ENCODE data around the gene VPS13D. TPM values are rescaled to one million over a fixed set of nuclear protein-coding genes. Genes with fewer than 3 reads are reported as not detected.

The VPS13D gene
- total RNA-seq, 1 donor from 2014 or later, result 88.9 TPM

GRCh38 chr1:12359359-12360133 lies 129.7 kb downstream of the VPS13D start:
- H3K4me1 ChIP-seq, result peaks cover 33% of the 10 kb centered on the region
- intact Hi-C loops (cut with DNase I), result no loop called here

GRCh38 chr1:12368646-12369045 lies 138.8 kb downstream of the VPS13D start:
- Histone ChIP-seq H3K27me3 (no peaks in the 10 kb centered on the region), H3K4me3 (no peak overlapping the region), H3K9me3 (no peaks in the 10 kb centered on the region), H3K27ac (no peak overlapping the region), H3K4me1 (no peaks in the 10 kb centered on the region), H3K36me3 (peaks cover 0 to 27% of the 10 kb centered on the region in 2 donors)
- intact Hi-C loops (cut with DNase I), result no loop called here
- TF ChIP-seq CTCF (IDR thresholded peaks at IDR 0.05) (no peak), POLR2AphosphoS5 (IDR thresholded peaks at IDR 0.05; ENCODE audit: insufficient read depth in 1 of 2, low read depth in 1 of 2) (no peak), POLR2A (IDR thresholded peaks at IDR 0.05) (no peak)
- no peak for DNase-seq (ENCODE audit: extremely low spot score in 2 of 2)

More at GRCh38 chr1:12359359-12360133, 129.7 kb downstream of the VPS13D start:
- Histone ChIP-seq H3K36me3 (peaks cover 7 to 53% of the 10 kb centered on the region in 2 donors), H3K27me3 (no peaks in the 10 kb centered on the region), H3K9me3 (no peaks in the 10 kb centered on the region), H3K27ac (no peak overlapping the region), H3K4me3 (no peak overlapping the region)
- peak in 1 of 2 donors; percentile 36 for TF ChIP-seq POLR2AphosphoS5 (IDR thresholded peaks at IDR 0.05; ENCODE audit: insufficient read depth in 1 of 2, low read depth in 1 of 2)
- no peak for TF ChIP-seq POLR2A (IDR thresholded peaks at IDR 0.05)
- TF ChIP-seq CTCF (IDR thresholded peaks at IDR 0.05), result no peak
- no peak for DNase-seq (ENCODE audit: extremely low spot score in 2 of 2)

DNA sequence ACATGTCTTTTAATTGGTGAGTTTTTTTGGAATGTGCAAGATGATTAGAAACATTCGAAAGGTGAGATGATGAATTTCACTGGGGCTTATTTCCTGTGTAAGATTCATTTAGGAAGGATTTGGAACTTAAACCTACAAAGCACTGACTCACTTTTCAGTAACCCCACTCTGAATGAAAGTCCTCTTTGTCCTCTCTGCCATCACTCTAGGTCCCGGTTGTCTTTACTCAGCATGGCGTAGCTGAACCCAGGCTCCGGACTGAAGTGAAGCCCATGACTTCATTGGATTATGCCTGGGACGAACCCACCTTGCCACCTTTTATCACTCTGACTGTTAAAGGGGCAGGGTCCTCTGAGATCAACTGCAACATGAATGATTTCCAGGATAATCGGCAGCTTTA lies 139.4 kb downstream of the VPS13D start:
- H3K36me3 ChIP-seq, result peaks cover 0 to 22% of the 10 kb centered on the region in 2 donors
- TF ChIP-seq CTCF (IDR thresholded peaks at IDR 0.05), result no peak
- no peak for TF ChIP-seq POLR2AphosphoS5 (IDR thresholded peaks at IDR 0.05; ENCODE audit: insufficient read depth in 1 of 2, low read depth in 1 of 2)
- TF ChIP-seq POLR2A (IDR thresholded peaks at IDR 0.05), result no peak
- no peaks in the 10 kb centered on the region for H3K9me3 ChIP-seq
- H3K27me3 ChIP-seq, result no peaks in the 10 kb centered on the region
- H3K4me1 ChIP-seq, result no peaks in the 10 kb centered on the region
- DNase-seq (ENCODE audit: extremely low spot score in 2 of 2), result peak in 1 of 2 donors; percentile 8
- no peak overlapping the region for H3K4me3 ChIP-seq
- intact Hi-C loops (cut with DNase I), result no loop called here
- H3K27ac ChIP-seq, result no peak overlapping the region

- Histone ChIP-seq H3K27me3 (no peaks in the 10 kb centered on the region), H3K4me1 (no peaks in the 10 kb centered on the region), H3K36me3 (peaks cover 0 to 29% of the 10 kb centered on the region in 2 donors), H3K4me3 (no peak overlapping the region), H3K9me3 (no peaks in the 10 kb centered on the region), H3K27ac (peak overlapping the region; percentile 24)
- DNase-seq (ENCODE audit: extremely low spot score in 2 of 2), result no peak
- intact Hi-C loops (cut with DNase I), result no loop called here
- TF ChIP-seq POLR2AphosphoS5 (IDR thresholded peaks at IDR 0.05; ENCODE audit: insufficient read depth in 1 of 2, low read depth in 1 of 2) (no peak), POLR2A (IDR thresholded peaks at IDR 0.05) (no peak), CTCF (IDR thresholded peaks at IDR 0.05) (no peak)
Measured at GRCh38 chr1:12370333-12370975, 140.6 kb downstream of the VPS13D start.

GRCh38 chr1:12371053-12371452 lies 141.2 kb downstream of the VPS13D start:
- Histone ChIP-seq H3K27ac (no peak overlapping the region), H3K36me3 (peaks cover 0 to 35% of the 10 kb centered on the region in 2 donors)
- intact Hi-C loops (cut with DNase I), result no loop called here

More at GRCh38 chr1:12371053-12371452, 141.2 kb downstream of the VPS13D start:
- no peaks in the 10 kb centered on the region for H3K27me3 ChIP-seq
- TF ChIP-seq CTCF (IDR thresholded peaks at IDR 0.05) (no peak), POLR2A (IDR thresholded peaks at IDR 0.05) (no peak), POLR2AphosphoS5 (IDR thresholded peaks at IDR 0.05; ENCODE audit: insufficient read depth in 1 of 2, low read depth in 1 of 2) (no peak)
- H3K9me3 ChIP-seq, result no peaks in the 10 kb centered on the region
- no peak overlapping the region for H3K4me3 ChIP-seq
- no peaks in the 10 kb centered on the region for H3K4me1 ChIP-seq
- peak in 1 of 2 donors; percentile 20 for DNase-seq (ENCODE audit: extremely low spot score in 2 of 2)

Data from vagina (tissue), 2 donors.